ENCODE measurements around the gene SOS1. TPM values are rescaled to one million over a fixed set of nuclear protein-coding genes. Genes with fewer than 3 reads are reported as not detected.

SOS1 gene
- total and polyA plus RNA-seq, 2 of the 13 experiments (the other 11 are each of a cell fraction or from before 2014, with no cell fraction given) = 20.8 to 60.4 TPM

- TF ChIP-seq ZNF574 (CRISPR knock-in tag; IDR thresholded peaks at IDR 0.05) = peak; percentile 66
- TF ChIP-seq TBX2 (CRISPR knock-in tag; IDR thresholded peaks at IDR 0.05; ENCODE audit: borderline replicate concordance) = peak; percentile 90
- TF ChIP-seq NFKBIZ (CRISPR knock-in tag; IDR thresholded peaks at IDR 0.05) = 0 out of 2 replicates have a peak, but pooled peaks have one; percentile 75
- peak; percentile 49; the same call in 1 of the 2 replicates for TF ChIP-seq GATA4 (IDR thresholded peaks at IDR 0.05; ENCODE audit: borderline replicate concordance, low read depth)
- TF ChIP-seq TARDBP (CRISPR knock-in tag; IDR thresholded peaks at IDR 0.05) = peak; percentile 67; the same call in 1 of the 2 replicates
- peak; percentile 95 for TF ChIP-seq GATAD2A (CRISPR knock-in tag; IDR thresholded peaks at IDR 0.05)
- TF ChIP-seq GFI1 (CRISPR knock-in tag; IDR thresholded peaks at IDR 0.05; ENCODE audit: borderline replicate concordance) = peak; percentile 75; the same call in 1 of the 2 replicates
- TF ChIP-seq ZNF781 (CRISPR knock-in tag; IDR thresholded peaks at IDR 0.05; ENCODE audit: borderline replicate concordance, not compliant biosample characterization) = peak; percentile 81
- TF ChIP-seq ZNF3 (CRISPR knock-in tag; IDR thresholded peaks at IDR 0.05) = no peak
- TF ChIP-seq ISX (CRISPR knock-in tag; conservative IDR thresholded peaks at IDR 0.05) = no peak
- TF ChIP-seq CHD4 (IDR thresholded peaks at IDR 0.05; ENCODE audit: borderline replicate concordance, low read length) = peak; percentile 78; the same call in 1 of the 2 replicates
- TF ChIP-seq, protein P1, sequence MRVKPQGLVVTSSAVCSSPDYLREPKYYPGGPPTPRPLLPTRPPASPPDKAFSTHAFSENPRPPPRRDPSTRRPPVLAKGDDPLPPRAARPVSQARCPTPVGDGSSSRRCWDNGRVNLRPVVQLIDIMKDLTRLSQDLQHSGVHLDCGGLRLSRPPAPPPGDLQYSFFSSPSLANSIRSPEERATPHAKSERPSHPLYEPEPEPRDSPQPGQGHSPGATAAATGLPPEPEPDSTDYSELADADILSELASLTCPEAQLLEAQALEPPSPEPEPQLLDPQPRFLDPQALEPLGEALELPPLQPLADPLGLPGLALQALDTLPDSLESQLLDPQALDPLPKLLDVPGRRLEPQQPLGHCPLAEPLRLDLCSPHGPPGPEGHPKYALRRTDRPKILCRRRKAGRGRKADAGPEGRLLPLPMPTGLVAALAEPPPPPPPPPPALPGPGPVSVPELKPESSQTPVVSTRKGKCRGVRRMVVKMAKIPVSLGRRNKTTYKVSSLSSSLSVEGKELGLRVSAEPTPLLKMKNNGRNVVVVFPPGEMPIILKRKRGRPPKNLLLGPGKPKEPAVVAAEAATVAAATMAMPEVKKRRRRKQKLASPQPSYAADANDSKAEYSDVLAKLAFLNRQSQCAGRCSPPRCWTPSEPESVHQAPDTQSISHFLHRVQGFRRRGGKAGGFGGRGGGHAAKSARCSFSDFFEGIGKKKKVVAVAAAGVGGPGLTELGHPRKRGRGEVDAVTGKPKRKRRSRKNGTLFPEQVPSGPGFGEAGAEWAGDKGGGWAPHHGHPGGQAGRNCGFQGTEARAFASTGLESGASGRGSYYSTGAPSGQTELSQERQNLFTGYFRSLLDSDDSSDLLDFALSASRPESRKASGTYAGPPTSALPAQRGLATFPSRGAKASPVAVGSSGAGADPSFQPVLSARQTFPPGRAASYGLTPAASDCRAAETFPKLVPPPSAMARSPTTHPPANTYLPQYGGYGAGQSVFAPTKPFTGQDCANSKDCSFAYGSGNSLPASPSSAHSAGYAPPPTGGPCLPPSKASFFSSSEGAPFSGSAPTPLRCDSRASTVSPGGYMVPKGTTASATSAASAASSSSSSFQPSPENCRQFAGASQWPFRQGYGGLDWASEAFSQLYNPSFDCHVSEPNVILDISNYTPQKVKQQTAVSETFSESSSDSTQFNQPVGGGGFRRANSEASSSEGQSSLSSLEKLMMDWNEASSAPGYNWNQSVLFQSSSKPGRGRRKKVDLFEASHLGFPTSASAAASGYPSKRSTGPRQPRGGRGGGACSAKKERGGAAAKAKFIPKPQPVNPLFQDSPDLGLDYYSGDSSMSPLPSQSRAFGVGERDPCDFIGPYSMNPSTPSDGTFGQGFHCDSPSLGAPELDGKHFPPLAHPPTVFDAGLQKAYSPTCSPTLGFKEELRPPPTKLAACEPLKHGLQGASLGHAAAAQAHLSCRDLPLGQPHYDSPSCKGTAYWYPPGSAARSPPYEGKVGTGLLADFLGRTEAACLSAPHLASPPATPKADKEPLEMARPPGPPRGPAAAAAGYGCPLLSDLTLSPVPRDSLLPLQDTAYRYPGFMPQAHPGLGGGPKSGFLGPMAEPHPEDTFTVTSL (CRISPR knock-in tag; IDR thresholded peaks at IDR 0.05; ENCODE audit: borderline replicate concordance) = peak; percentile 97
- TF ChIP-seq HOXA3 (CRISPR knock-in tag; IDR thresholded peaks at IDR 0.05) = peak; percentile 43; the same call in 1 of the 2 replicates
- peak; percentile 89 for TF ChIP-seq ZMYM4 (CRISPR knock-in tag; IDR thresholded peaks at IDR 0.05)
- no peak for TF ChIP-seq IKZF4 (CRISPR knock-in tag; IDR thresholded peaks at IDR 0.05; ENCODE audit: borderline replicate concordance, low read depth, not compliant biosample characterization)
- TF ChIP-seq, protein P2, sequence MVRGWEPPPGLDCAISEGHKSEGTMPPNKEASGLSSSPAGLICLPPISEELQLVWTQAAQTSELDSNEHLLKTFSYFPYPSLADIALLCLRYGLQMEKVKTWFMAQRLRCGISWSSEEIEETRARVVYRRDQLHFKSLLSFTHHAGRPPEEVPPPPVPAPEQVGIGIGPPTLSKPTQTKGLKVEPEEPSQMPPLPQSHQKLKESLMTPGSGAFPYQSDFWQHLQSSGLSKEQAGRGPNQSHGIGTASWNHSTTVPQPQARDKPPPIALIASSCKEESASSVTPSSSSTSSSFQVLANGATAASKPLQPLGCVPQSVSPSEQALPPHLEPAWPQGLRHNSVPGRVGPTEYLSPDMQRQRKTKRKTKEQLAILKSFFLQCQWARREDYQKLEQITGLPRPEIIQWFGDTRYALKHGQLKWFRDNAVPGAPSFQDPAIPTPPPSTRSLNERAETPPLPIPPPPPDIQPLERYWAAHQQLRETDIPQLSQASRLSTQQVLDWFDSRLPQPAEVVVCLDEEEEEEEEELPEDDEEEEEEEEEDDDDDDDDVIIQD (CRISPR knock-in tag; IDR thresholded peaks at IDR 0.05; ENCODE audit: low read depth) = peak; percentile 94
- no peak for TF ChIP-seq MXD1 (CRISPR knock-in tag; IDR thresholded peaks at IDR 0.05)
- TF ChIP-seq FOXP1 (IDR thresholded peaks at IDR 0.05) = peak; percentile 88
- peak; percentile 98 for TF ChIP-seq FOXP1 (CRISPR knock-in tag; IDR thresholded peaks at IDR 0.05)
- TF ChIP-seq KDM6A (CRISPR knock-in tag; IDR thresholded peaks at IDR 0.05; ENCODE audit: low read depth) = 0 out of 2 replicates have a peak, but pooled peaks have one; percentile 49
Observed at GRCh38 chr2:39150890-39151497, 30.1 kb upstream of the SOS1 start (continued).

All from HepG2 (cell line).